Mammary epithelial cell (primary cell): Measurements from ENCODE around the gene DXO.
"Not testable (repeated sequence)": the region's sequence is repeated elsewhere in the genome, so short reads cannot be mapped to it uniquely, and the experiment has no call there.

Experiments used
- CTCF ChIP-seq, 2 donors: IDR thresholded peaks in 1 of 2; conservative IDR thresholded peaks in 1 of 2; 2 replicates each; pipeline ENCODE4 v1.5.1; 2011 to 2012; ENCODE audit warnings: inconsistent platforms in 2 of 2, low read length in 2 of 2, mild to moderate bottlenecking in 2 of 2, control low read depth in 1 of 2, low read depth in 1 of 2; ENCODE audit not compliant: insufficient read depth in 1 of 2; ENCODE audit errors: extremely low read depth in 1 of 2
- EZH2 ChIP-seq: IDR thresholded peaks from 2 replicates; pipeline ENCODE4 v1.6.1; 2012; ENCODE audit warnings: low read length, inconsistent platforms, borderline replicate concordance

DNA sequence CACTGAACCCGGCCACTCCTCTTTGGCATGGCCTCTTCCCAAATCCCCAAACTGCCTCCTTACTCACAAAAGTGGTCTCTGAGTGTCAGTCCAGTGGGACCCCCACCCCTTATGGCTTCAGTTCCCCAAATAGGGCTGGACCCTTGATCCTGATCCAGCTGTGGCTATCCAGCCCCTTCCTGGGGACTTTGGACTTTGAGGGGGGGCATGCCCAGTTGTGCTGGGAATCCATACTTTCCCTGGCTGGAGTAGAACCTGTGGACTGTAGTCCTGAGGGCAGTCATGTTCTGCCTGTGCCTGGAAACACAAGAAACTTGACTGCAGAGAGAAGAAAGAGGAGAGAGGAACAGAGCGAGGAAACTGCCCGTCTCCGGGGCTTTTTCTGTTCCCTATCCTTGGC lies 32.5 kb upstream of the DXO start:
- TF ChIP-seq CTCF (conservative IDR thresholded peaks at IDR 0.05 in 1 of 2, IDR thresholded peaks at IDR 0.05 in 1 of 2; ENCODE audit: extremely low read depth in 1 of 2, insufficient read depth in 1 of 2, low read depth in 1 of 2, low read length in 2 of 2); EZH2: not testable (repeated sequence)
